ENCODE measurements around the gene ATXN10. TPM values are rescaled to one million over a fixed set of nuclear protein-coding genes. Genes with fewer than 3 reads are reported as not detected.

The ATXN10 gene
- total RNA-seq, 1 experiment from 2014 or later: 303 TPM

DNA sequence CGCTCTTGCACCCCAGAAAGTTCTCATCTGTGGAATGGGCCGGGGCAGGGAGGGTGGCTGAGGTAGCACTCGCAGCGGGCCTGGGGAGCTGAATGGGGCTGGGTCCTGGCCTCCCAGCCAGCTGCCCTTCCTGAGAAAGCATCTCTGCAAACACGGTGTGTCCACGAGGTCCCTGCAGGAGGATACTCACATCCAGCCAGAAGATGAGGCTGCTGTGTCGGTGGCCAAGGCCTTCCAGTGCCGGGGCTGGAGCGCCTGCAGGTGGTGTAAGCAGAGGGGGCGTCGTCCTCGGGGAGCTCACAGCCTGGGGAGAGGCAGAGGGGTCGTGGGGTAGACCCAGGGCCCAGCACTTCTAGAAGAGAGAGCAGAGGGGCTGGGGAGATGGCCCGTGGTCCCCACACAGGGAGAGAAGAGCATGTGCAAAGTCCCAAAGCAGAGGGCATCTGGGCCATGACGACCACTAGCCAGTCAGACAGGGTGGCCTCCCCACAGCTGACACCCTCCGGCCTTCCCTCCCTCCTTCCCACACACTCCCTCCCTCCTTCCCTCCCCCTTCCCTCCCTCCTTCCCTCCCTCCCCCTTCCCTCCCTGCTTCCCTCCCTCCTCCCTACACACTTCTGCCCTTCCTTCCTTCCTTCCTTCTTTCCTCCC is 207.4 kb downstream of the ATXN10 start:
- no peaks in the 10 kb centered on the region for H3K9me2 ChIP-seq (ENCODE audit: insufficient read depth)
- DNase-seq: no peak
- no peak overlapping the region for H3K4me3 ChIP-seq
- no TSS peak for BruUV-seq (replicated peaks)
- no peak overlapping the region for H2AFZ ChIP-seq
- H3K36me3 ChIP-seq (ENCODE audit: low read depth): no peaks in the 10 kb centered on the region
- 0 out of 2 replicates have a peak, but pooled peaks cover 4% of the 10 kb centered on the region for H3F3A ChIP-seq (ENCODE audit: insufficient read depth, low read depth)
- H3K27me3 ChIP-seq (ENCODE audit: insufficient read depth, low read depth): no peaks in the 10 kb centered on the region
- CTCF ChIA-PET: interaction anchor here (0.7 kb wide), 1 partner anchor 16 kb away, joined by 3 read pairs; no protein-coding TSS in a partner anchor
- no peak overlapping the region for H3K27ac ChIP-seq
- H3K4me2 ChIP-seq: no peak overlapping the region
- intact Hi-C loops (cut with micrococcal nuclease; ENCODE audit: unreplicated experiment): no loop called here
- no peak for TF ChIP-seq CTCF (conservative IDR thresholded peaks at IDR 0.05)
- TF ChIP-seq EZH2 (IDR thresholded peaks at IDR 0.05; ENCODE audit: low read depth): no peak
- H3K9me3 ChIP-seq (ENCODE audit: insufficient read depth, low read depth): no peaks in the 10 kb centered on the region
- no peaks in the 10 kb centered on the region for H4K20me1 ChIP-seq (ENCODE audit: insufficient read depth)
- H3K4me1 ChIP-seq (replicated peaks; ENCODE audit: insufficient read depth): no peaks in the 10 kb centered on the region
- POLR2A ChIA-PET (ENCODE audit: unreplicated experiment): no interaction called here
- H3K79me2 ChIP-seq (ENCODE audit: low read depth): no peaks in the 10 kb centered on the region

DNA sequence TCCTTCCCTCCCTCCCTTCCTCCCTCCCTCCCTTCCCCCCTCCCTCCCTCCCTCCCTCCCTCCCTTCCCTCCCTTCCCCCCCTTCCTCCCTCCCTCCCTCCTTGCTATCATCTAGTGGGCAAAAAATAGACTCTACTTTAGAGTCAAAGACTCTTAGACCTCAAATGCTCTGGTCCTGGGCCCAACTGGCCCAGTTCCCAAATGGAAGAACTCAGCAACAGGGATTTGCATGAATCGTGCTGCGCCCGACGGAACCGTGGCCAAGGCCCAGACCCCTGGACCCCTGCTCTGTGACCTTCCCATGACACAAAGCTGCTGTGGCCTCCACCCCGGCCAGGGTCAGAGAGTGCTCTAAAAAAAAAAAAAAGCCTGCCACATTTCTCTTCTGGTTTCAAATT is 207.9 kb downstream of the ATXN10 start:
- Histone ChIP-seq H3K27me3 (ENCODE audit: insufficient read depth, low read depth) (no peaks in the 10 kb centered on the region), H3K4me3 (no peak overlapping the region), H3K9me2 (ENCODE audit: insufficient read depth) (no peaks in the 10 kb centered on the region), H3K27ac (no peak overlapping the region), H3K79me2 (ENCODE audit: low read depth) (no peaks in the 10 kb centered on the region), H3K36me3 (ENCODE audit: low read depth) (no peaks in the 10 kb centered on the region), H2AFZ (no peak overlapping the region), H4K20me1 (ENCODE audit: insufficient read depth) (no peaks in the 10 kb centered on the region), H3F3A (ENCODE audit: insufficient read depth, low read depth) (0 out of 2 replicates have a peak, but pooled peaks cover 9% of the 10 kb centered on the region), H3K4me2 (no peak overlapping the region), H3K4me1 (replicated peaks; ENCODE audit: insufficient read depth) (no peaks in the 10 kb centered on the region), H3K9me3 (ENCODE audit: insufficient read depth, low read depth) (no peaks in the 10 kb centered on the region)
- intact Hi-C loops (cut with micrococcal nuclease; ENCODE audit: unreplicated experiment): no loop called here
- CTCF ChIA-PET: no interaction called here
- no TSS peak for BruUV-seq (replicated peaks)
- DNase-seq: no peak
- no peak for TF ChIP-seq EZH2 (IDR thresholded peaks at IDR 0.05; ENCODE audit: low read depth)
- no peak for TF ChIP-seq CTCF (conservative IDR thresholded peaks at IDR 0.05)
- POLR2A ChIA-PET (ENCODE audit: unreplicated experiment): no interaction called here

DNA sequence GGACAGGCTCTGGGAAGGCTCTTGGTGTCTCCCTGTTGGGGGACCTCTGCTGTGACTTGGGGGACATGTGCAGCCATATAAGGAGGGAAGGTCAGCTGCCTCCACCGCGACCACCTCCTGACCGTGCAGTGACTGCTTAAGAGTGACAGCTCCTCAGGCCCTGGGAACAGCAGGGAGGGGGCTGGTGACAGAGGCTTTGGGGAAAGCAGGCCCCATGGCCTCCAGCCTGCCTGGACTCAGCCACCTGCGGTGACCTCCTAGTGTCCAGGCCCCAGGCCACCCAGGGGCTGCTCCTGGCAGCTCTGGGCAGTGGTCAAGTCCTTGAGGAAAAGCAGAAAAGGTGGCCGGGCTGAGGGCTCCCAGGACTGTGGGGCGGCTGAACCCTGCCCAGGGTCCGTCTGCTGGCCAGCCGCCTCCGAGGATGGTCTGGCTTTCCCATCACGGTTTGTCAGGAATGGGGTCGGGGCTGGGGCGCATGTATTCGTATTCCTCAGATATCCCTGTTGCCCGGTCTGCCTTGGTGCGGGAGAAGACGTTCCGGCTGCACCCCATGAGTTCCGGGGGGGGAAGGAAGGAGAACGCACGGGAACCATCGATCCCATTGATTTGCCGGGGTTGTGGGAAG is 208.6 kb downstream of the ATXN10 start:
- TF ChIP-seq EZH2 (IDR thresholded peaks at IDR 0.05; ENCODE audit: low read depth) (no peak), CTCF (conservative IDR thresholded peaks at IDR 0.05) (no peak)
- Histone ChIP-seq H3K9me2 (ENCODE audit: insufficient read depth) (no peaks in the 10 kb centered on the region), H3K4me1 (replicated peaks; ENCODE audit: insufficient read depth) (no peaks in the 10 kb centered on the region), H3K27ac (no peak overlapping the region), H3K9me3 (ENCODE audit: insufficient read depth, low read depth) (no peaks in the 10 kb centered on the region), H3K79me2 (ENCODE audit: low read depth) (no peaks in the 10 kb centered on the region), H3K36me3 (ENCODE audit: low read depth) (no peaks in the 10 kb centered on the region), H2AFZ (no peak overlapping the region), H3K27me3 (ENCODE audit: insufficient read depth, low read depth) (no peaks in the 10 kb centered on the region), H3K4me2 (no peak overlapping the region), H3K4me3 (no peak overlapping the region), H3F3A (ENCODE audit: insufficient read depth, low read depth) (0 out of 2 replicates have a peak, but pooled peaks cover 9% of the 10 kb centered on the region), H4K20me1 (ENCODE audit: insufficient read depth) (no peaks in the 10 kb centered on the region)
- BruUV-seq (replicated peaks): no TSS peak
- POLR2A ChIA-PET (ENCODE audit: unreplicated experiment): no interaction called here
- intact Hi-C loops (cut with micrococcal nuclease; ENCODE audit: unreplicated experiment): no loop called here
- CTCF ChIA-PET: no interaction called here
- no peak for DNase-seq

Measured in PC-9 (cell line).